Measurements from ENCODE around the gene TULP4.

Gene TULP4

DNA sequence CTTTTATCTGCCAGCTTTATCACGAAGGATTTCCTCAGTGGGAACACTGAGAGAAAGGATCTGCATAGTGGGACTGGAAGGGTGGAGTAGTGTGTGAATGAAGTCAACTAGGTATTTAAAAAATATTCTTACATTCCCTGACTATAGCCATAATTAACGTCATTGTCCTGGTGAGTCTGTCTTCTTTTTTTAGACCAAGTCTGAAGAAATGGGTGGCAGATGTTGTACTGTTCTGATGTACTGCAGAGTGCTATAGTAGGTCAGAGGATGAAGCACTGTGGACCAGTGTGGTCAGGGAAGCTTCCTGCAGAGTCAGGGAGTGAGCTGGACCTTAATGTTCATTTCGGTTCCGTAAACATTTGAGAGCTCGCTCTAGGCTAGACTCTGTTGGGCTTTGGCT lies 11.9 kb downstream of the TULP4 start:
- no peak for TF ChIP-seq CTBP1 (IDR thresholded peaks at IDR 0.05; ENCODE audit: borderline replicate concordance)
- TF ChIP-seq, protein P1, sequence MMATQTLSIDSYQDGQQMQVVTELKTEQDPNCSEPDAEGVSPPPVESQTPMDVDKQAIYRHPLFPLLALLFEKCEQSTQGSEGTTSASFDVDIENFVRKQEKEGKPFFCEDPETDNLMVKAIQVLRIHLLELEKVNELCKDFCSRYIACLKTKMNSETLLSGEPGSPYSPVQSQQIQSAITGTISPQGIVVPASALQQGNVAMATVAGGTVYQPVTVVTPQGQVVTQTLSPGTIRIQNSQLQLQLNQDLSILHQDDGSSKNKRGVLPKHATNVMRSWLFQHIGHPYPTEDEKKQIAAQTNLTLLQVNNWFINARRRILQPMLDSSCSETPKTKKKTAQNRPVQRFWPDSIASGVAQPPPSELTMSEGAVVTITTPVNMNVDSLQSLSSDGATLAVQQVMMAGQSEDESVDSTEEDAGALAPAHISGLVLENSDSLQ (IDR thresholded peaks at IDR 0.05), result no peak
- ChIA-PET CTCF (interaction anchor here (1.2 kb wide), 1 partner anchor 110 kb away, joined by 3 read pairs; no protein-coding TSS in a partner anchor), POLR2A (no interaction called here)
- DNase-seq (ENCODE audit: extremely low spot score), result no peak

DNA sequence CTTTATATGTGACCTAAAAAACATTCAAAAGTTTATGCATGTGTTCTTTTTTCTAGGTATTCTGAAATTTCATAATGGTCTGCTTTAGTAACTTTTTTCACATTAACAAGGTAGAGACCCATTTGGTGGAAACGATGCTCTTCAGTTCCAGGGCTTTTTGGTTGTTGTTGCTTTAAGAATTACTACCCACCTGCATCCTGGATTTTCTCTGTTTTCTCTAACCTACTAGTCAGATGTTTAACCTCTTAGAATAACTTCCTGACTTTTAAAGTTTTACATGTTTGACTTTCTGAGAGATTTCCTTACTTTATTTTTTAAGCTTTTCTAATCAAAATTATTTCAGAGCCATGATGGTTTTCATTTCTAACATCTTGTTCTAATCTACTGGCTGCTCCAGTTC lies 14.9 kb downstream of the TULP4 start:
- TF ChIP-seq LEF1 (IDR thresholded peaks at IDR 0.05; ENCODE audit: borderline replicate concordance) (no peak), L3MBTL2 (conservative IDR thresholded peaks at IDR 0.05) (no peak), FOXM1 (IDR thresholded peaks at IDR 0.05; ENCODE audit: borderline replicate concordance) (no peak), ZNF384 (IDR thresholded peaks at IDR 0.05) (no peak), FOXA1 (IDR thresholded peaks at IDR 0.05) (no peak), SUZ12 (IDR thresholded peaks at IDR 0.05) (no peak), SP1 (IDR thresholded peaks at IDR 0.05) (no peak), TARDBP (IDR thresholded peaks at IDR 0.05) (no peak), BHLHE40 (IDR thresholded peaks at IDR 0.05; ENCODE audit: borderline replicate concordance) (no peak), FOXK2 (IDR thresholded peaks at IDR 0.05) (no peak)
- ChIA-PET CTCF (no interaction called here), POLR2A (no interaction called here)
- no peak for DNase-seq (ENCODE audit: extremely low spot score)

DNA sequence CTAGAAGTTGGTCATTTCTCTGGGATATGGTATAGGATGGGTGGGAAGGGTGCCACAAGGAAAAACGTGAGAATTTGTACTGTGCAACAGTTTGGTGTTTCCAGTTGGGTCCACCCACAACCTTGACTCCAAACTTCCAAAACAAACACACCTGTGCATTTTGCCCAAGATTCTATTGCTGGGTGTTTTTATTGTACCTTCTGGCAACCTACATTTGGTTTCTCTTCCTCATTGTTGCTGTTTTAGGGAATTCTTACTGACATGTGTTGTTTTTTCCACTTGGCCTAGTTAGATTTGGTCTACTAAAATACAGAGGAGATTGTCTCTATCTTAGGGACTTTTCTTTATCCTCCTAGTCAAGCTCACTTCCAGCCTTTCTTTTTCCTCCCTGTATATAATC lies 16.7 kb downstream of the TULP4 start:
- ChIA-PET CTCF (interaction anchor here (0.8 kb wide), 1 partner anchor 108 kb away, joined by 3 read pairs; no protein-coding TSS in a partner anchor), POLR2A (no interaction called here)
- TF ChIP-seq BHLHE40 (IDR thresholded peaks at IDR 0.05; ENCODE audit: borderline replicate concordance) (no peak), ELF4 (IDR thresholded peaks at IDR 0.05) (no peak)
- TF ChIP-seq, protein P1 (IDR thresholded peaks at IDR 0.05), result no peak
- DNase-seq (ENCODE audit: extremely low spot score), result no peak

DNA sequence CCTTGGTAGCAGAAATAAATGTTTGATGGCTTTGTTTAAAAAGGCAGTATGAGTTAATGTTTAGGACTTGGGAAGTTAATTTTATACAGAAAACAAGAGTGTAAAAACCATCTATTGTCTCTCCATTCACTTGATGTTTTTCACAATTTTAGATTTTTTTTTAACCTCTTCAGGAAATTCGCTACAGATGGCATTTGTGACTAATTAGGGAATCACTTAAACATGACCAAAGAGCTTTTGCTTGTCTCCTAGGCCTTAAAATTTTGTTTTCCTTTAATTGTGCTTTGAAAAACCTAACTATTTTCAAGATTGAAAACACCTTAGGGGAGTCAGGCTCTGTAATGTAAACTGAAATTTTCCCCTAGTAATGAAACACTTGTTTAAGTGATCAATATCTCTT lies 17.3 kb downstream of the TULP4 start:
- DNase-seq (ENCODE audit: extremely low spot score), result no peak
- CTCF ChIA-PET, result interaction anchor here (0.8 kb wide), 1 partner anchor 109 kb away, joined by 3 read pairs; no protein-coding TSS in a partner anchor
- TF ChIP-seq SUZ12 (IDR thresholded peaks at IDR 0.05) (no peak), FOXA1 (IDR thresholded peaks at IDR 0.05) (no peak), L3MBTL2 (conservative IDR thresholded peaks at IDR 0.05) (no peak), TARDBP (IDR thresholded peaks at IDR 0.05) (no peak)
- POLR2A ChIA-PET, result no interaction called here

DNA sequence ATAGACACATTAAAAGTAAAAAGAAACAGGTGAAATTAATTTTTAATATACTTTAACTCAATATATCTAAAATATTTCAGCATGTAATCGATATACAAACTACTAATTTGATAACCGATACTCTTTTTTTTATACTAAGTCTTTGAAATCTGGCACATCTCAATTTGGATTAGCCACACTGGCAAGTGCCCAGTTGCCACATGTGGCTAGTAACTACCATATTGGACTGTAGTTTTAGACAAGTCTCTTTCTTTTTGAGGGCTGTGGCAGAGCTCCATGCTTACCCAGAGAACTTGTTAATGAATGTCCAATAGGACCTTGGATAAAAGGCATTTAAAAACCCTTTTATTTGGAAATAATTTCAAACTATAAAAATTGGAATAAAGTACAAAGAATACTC lies 17.8 kb downstream of the TULP4 start:
- CTCF ChIA-PET, result no interaction called here
- DNase-seq (ENCODE audit: extremely low spot score), result no peak
- TF ChIP-seq LEF1 (IDR thresholded peaks at IDR 0.05; ENCODE audit: borderline replicate concordance) (no peak), CTBP1 (IDR thresholded peaks at IDR 0.05; ENCODE audit: borderline replicate concordance) (no peak), TARDBP (IDR thresholded peaks at IDR 0.05) (no peak), HDGF (IDR thresholded peaks at IDR 0.05; ENCODE audit: borderline replicate concordance) (no peak), NFRKB (IDR thresholded peaks at IDR 0.05) (no peak), FOXM1 (IDR thresholded peaks at IDR 0.05; ENCODE audit: borderline replicate concordance) (no peak), L3MBTL2 (conservative IDR thresholded peaks at IDR 0.05) (no peak), BHLHE40 (IDR thresholded peaks at IDR 0.05; ENCODE audit: borderline replicate concordance) (no peak), SUZ12 (IDR thresholded peaks at IDR 0.05) (no peak), SP1 (IDR thresholded peaks at IDR 0.05) (no peak), ZNF384 (IDR thresholded peaks at IDR 0.05) (no peak), ELF4 (IDR thresholded peaks at IDR 0.05) (no peak), ARNT (IDR thresholded peaks at IDR 0.05) (no peak), FOXA1 (IDR thresholded peaks at IDR 0.05) (no peak), FOXK2 (IDR thresholded peaks at IDR 0.05) (no peak)
- TF ChIP-seq, protein P1 (IDR thresholded peaks at IDR 0.05), result no peak
- POLR2A ChIA-PET, result no interaction called here

DNA sequence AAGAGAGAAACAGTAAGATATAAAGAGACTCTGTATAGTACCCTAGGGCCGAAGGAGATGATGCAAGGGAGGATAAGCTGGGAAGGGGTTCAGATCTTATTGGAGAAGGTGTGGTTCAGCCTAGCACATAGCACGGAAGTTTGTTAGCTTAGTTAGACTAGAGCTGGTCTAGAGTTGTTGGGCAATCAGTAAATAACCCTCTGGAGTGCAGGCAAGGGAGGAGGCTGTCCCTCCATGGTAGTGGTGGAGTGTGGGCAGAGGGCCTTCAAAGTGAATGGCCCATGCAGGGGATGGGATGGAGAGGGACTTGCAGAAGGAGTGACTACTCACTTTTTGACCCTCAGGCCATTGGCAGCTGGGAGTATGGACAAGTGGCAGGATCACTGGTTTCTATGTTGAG lies 20.0 kb downstream of the TULP4 start:
- ChIA-PET POLR2A (no interaction called here), CTCF (no interaction called here)
- TF ChIP-seq FOXM1 (IDR thresholded peaks at IDR 0.05; ENCODE audit: borderline replicate concordance) (no peak), ARNT (IDR thresholded peaks at IDR 0.05) (no peak), LEF1 (IDR thresholded peaks at IDR 0.05; ENCODE audit: borderline replicate concordance) (no peak), SUZ12 (IDR thresholded peaks at IDR 0.05) (no peak), L3MBTL2 (conservative IDR thresholded peaks at IDR 0.05) (no peak), SP1 (IDR thresholded peaks at IDR 0.05) (no peak), FOXK2 (IDR thresholded peaks at IDR 0.05) (no peak), TARDBP (IDR thresholded peaks at IDR 0.05) (no peak), FOXA1 (IDR thresholded peaks at IDR 0.05) (no peak), ELF4 (IDR thresholded peaks at IDR 0.05) (no peak), HDGF (IDR thresholded peaks at IDR 0.05; ENCODE audit: borderline replicate concordance) (no peak), ZNF384 (IDR thresholded peaks at IDR 0.05) (no peak), NFRKB (IDR thresholded peaks at IDR 0.05) (no peak), BHLHE40 (IDR thresholded peaks at IDR 0.05; ENCODE audit: borderline replicate concordance) (no peak), CTBP1 (IDR thresholded peaks at IDR 0.05; ENCODE audit: borderline replicate concordance) (no peak)
- TF ChIP-seq, protein P1 (IDR thresholded peaks at IDR 0.05), result no peak
- no peak for DNase-seq (ENCODE audit: extremely low spot score)
